GM21423 (cell line): Measurements from ENCODE around the gene YAF2.
A peak's percentile ranks its signal among the peaks of the same experiment; 100 is the strongest.
"Not testable (repeated sequence)": the region's sequence is repeated elsewhere in the genome, so short reads cannot be mapped to it uniquely, and the experiment has no call there.

Experiments used
- ATAC-seq: cut with Tn5 transposase; IDR thresholded peaks from one replicate; pipeline ENCODE4 v1.9.1; 2021; ENCODE audit warnings: mild to moderate bottlenecking, moderate library complexity; ENCODE audit not compliant: unreplicated experiment

Gene YAF2

GRCh38 chr12:42255221-42255865, 17.3 kb upstream of the YAF2 start:
- ATAC-seq: no peak

GRCh38 chr12:42252645-42253044, 14.6 kb upstream of the YAF2 start:
- not testable (repeated sequence) for ATAC-seq

- not testable (repeated sequence) for ATAC-seq
These were observed 11.0 kb upstream of the YAF2 start for GRCh38 chr12:42249033-42249432.

- no peak for ATAC-seq
These were observed 2.2 kb upstream of the YAF2 start for GRCh38 chr12:42240131-42240750.

DNA sequence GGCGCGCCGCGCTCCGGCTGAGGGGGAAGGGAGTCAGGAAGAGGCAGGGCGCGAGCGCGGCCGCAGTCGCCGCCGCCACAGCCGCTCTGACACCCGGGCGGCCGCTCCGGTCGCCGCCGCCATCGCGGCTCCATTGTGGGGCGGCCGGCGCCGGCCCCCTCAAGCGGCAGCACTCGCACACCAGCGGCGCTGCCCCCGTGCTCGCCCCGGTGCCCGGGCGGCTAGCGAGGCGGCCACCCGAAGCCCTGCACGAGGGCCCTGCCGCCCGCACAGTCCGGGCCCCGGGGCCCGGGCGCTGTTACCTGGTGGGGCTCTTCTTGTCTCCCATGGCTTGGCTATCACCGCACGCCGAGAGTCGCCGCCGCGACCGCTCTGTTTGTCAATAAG, 202 bp downstream of the YAF2 start:
- peak; percentile 29 for ATAC-seq

DNA sequence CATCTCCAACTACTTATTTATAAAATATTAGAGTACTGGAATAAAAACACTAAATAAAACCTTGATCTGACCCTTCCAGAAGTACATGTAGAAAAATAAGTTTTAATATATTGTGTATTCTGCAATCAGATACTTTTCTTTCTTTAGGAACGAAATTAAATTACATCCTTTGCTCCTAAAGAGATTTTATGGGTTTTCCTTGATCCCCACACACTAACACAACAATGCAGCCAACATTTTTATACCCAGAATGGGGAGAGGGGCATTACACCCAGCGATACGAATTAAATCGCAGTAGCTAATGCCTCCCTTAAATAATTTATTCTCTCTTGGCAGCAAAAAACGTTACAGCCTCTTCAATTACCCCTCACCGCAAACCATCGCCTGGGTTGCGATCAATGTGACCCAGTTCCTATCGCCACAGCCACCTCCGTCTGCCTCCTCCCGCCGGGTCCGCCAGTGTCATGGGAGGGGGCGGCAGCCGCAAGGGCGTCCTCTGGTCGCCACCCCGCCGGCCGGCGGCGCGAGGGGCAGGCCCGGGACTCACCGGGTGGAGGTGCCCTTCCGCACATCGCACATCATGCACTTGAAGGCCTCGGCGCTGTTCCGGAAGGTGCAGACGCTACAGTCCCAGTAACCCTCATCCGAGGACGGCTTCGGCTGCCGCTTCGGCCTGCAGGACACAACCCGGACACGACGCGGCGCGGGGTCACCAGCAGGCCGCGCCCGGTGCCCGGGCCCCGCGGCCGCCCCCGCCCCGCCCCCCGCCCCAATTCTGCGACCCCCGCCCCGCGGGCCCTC, 796 bp downstream of the YAF2 start:
- ATAC-seq: peak; percentile 79

DNA sequence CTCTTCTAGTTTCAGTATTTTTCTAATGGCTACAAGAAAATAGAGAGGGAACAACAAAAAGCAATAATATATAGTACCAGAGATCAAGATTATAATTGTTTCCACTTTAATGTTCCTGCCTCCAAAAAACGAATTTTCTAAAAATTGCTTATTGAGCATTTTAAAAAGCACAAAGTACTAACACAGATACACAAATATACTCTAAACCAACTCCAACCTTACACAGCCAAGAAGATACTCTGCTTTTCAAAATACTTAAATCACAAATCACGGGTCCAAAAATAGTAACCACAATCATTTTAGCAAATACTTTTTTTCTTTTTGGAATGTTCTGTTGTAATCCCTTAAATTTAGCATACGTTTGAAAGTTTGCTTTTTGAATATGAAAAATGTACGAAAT, 2.0 kb downstream of the YAF2 start:
- ATAC-seq: no peak

GRCh38 chr12:42235426-42235825, 2.6 kb downstream of the YAF2 start:
- no peak for ATAC-seq

GRCh38 chr12:42234970-42235369, 3.1 kb downstream of the YAF2 start:
- ATAC-seq: no peak

DNA sequence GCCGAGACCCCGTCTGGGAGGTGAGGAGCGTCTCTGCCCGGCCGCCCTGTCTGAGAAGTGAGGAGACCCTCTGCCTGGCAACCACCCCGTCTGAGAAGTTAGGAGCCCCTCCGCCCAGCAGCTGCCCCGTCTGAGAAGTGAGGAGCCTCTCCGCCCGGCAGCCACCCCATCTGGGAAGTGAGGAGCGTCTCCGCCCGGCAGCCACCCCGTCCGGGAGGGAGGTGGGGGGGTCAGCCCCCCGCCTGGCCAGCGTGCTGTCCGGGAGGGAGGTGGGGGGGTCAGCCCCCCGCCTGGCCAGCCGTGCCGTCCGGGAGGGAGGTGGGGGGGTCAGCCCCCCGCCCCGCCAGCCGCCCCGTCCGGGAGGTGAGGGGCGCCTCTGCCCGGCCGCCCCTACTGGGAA, 10.5 kb downstream of the YAF2 start:
- ATAC-seq: not testable (repeated sequence)

GRCh38 chr12:42224501-42224900, 13.5 kb downstream of the YAF2 start:
- ATAC-seq: not testable (repeated sequence)

- no peak for ATAC-seq
These were observed 15.3 kb downstream of the YAF2 start for GRCh38 chr12:42222724-42223123.

DNA sequence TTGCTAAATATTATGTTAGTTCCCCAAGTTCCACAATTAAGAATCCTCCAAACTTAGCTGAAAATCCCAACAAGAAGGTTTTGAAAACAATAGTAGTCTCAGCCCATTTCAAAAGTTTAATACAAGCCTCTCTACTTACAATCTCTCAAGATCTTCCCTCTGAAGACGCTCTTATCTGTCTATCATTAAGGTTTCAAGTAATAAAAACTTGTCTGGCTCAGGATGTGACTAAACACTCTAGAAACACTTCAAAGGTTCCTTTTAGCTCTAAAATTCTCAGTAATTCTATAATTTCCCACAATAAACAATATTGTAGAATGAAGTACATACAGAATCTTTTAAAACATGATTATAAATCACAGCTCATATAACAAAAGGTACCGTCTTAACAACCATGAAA, 16.3 kb downstream of the YAF2 start:
- ATAC-seq: no peak

DNA sequence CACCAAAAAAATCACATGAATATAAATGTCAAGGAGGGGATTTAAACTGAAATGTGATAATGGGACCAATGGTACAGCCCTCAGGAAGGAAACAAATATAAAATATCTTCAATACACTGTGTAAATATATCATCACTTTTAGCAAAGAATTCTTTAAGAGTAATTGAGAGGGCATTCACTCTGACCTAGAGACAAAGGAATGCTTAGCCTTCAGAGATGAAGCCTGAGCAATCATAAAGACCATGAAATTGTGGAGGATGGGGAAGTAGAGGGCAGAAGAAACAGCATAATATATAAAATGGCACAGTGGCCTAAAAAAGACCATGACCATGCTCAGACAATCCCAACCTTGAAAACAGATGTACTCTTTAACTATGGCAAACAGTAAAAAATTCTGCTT, 20.4 kb downstream of the YAF2 start:
- ATAC-seq: no peak

DNA sequence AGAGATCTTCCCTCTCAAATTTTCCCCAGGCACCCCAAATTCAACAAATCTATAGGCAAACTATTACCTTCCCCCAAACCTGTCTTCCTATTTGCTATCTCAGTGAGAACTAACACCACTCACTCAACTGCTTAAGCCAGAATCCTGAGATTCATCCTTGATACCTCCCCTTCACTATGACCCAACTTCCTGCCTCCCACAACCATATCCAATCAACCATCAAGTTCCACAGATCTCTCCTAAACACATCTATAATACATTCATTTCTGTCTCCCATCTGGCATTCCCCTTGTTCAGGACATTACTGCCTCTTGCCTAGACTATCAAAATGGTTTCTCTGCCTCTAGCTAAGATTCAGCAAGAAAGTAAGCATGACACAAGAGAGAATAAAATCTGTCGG, 21.3 kb downstream of the YAF2 start:
- ATAC-seq: no peak

DNA sequence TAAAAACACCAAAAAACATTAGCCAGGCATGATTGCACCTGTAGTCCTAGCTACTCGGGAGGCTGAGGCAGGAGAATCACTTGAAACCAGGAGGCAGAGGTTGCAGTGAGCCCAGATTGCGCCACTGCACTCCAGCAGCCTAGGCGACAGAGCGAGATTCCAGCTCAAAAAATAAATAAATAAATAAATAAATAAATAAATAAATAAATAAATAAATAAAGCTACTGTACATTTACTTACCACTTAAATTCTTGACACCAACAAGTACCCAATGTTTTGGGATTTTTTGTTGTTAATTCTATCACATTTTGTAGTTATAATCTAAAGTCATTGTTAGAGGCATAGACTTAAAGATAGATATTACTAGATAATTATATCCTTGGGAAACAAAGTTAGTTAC, 22.3 kb downstream of the YAF2 start:
- ATAC-seq: not testable (repeated sequence)

GRCh38 chr12:42213954-42214426, 24.1 kb downstream of the YAF2 start:
- no peak for ATAC-seq

GRCh38 chr12:42213023-42213422, 25.0 kb downstream of the YAF2 start:
- no peak for ATAC-seq

DNA sequence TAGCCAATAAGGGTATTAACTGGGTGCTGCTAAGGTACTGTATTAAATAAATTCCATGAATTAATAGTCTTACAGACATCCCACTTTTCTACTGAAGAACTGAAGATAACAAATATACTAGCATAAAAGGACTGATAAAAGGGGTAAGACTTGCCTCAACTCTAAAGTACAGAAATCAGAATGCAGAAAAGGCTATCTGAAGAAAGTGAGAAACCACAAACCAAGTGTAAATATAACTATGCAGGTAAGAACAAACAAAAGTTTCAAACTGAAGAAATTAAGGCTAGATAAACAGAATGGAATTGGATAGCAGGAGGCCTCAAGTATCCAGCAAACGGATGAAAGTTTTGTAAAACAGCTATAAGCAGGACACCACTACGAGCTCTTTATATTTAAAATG, 29.5 kb downstream of the YAF2 start:
- ATAC-seq: no peak

GRCh38 chr12:42204819-42205218, 33.2 kb downstream of the YAF2 start:
- ATAC-seq: no peak

DNA sequence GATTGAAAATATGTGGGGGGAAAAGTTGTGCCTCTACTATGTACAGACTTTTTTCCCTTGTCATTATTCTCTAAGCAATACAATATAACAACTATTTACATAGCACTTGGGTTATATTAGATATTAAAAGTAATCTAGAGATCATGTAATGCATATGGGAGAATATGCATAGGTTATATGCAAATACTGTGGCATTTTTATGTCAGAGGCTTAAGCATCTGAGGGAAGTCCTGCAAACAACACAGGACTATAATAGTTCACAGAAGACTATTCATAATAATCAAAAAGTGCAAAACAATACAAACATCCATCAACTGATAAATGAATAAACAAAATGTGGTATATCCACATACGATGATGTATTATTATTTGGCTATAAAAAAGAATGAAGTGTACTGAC, 33.7 kb downstream of the YAF2 start:
- no peak for ATAC-seq

DNA sequence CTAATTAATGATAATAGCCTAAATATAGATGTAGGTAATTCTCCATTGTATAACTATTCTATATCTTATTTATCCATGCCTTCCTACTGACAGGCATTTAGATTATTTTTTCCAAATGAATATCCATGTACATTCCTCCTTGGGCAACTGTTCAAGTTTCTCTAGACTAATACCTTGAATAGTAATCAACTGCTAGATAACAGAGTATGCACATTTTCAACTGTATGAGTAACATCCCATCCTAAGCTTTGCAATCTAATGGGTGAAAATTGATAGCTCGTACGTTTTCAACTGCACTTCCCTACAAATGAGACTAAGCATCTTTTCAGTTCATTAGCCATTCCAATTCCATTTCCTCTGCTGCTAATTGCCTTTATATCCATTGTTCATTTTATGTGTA, 37.0 kb downstream of the YAF2 start:
- ATAC-seq: no peak
